Activated T-helper 17 cell treated with anti-CD3 and anti-CD28 coated beads, Interleukin-2, amount 50 U/mL, for 72 hours (primary cell): ENCODE measurements around the gene FGGY. TPM values are rescaled to one million over a fixed set of nuclear protein-coding genes. Genes with fewer than 3 reads are reported as not detected.

Experiments
- ATAC-seq: fragments of 150-1000 bp; cut with Tn5 transposase; replicated peaks from 2 replicates; pipeline ENCODE4 v1.10.0; 2021; ENCODE audit warnings: mild to moderate bottlenecking, moderate library complexity
- H3K27ac Mint-ChIP-seq: one replicate; pipeline ENCODE4 v1.8.0; 2022; ENCODE audit warnings: mixed read lengths
- H3K27me3 Mint-ChIP-seq: one replicate; pipeline ENCODE4 v1.8.0; 2022; ENCODE audit warnings: mixed read lengths
- H3K36me3 Mint-ChIP-seq: one replicate; pipeline ENCODE4 v1.8.0; 2022; ENCODE audit warnings: low read depth, mild to moderate bottlenecking, mixed read lengths
- H3K4me1 Mint-ChIP-seq: one replicate; pipeline ENCODE4 v1.8.0; 2022; ENCODE audit warnings: mixed read lengths
- H3K4me3 Mint-ChIP-seq: one replicate; pipeline ENCODE4 v1.8.0; 2022; ENCODE audit warnings: mild to moderate bottlenecking, mixed read lengths
- H3K9me3 Mint-ChIP-seq: one replicate; pipeline ENCODE4 v1.8.0; 2022; ENCODE audit warnings: mixed read lengths
- total RNA-seq, 2 donors: library from RNA; stranded (reverse); gene quantifications; one replicate each; pipeline ENCODE4 v1.2.3, GENCODE V29; 2022

FGGY gene
- total RNA-seq, 2 donors from 2014 or later: 8.1 to 16.4 TPM

DNA sequence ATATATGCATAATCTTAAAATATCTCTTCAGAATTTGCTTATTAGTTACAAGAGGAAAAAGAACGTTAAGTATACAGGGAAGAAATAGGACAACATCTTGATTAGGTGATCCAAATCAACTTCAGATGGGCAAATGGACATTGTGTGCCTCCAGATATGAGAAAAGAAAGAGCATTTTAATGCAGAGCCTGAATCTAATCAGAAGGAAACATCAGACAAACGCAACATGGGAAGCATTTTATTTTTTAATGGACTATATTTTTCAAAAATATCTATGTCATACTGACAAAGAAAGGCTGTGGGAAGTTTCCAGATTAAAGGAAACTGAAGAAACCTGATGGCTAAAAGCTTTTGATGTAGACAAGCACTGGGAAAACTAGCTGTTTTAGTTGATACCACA is 466.5 kb downstream of the FGGY start:
- Mint-ChIP-seq H3K4me3 (no peak overlapping the region), H3K27me3 (no peaks in the 10 kb centered on the region), H3K4me1 (no peaks in the 10 kb centered on the region), H3K36me3 (no peaks in the 10 kb centered on the region), H3K27ac (no peak overlapping the region), H3K9me3 (no peaks in the 10 kb centered on the region)
- no peak for ATAC-seq

DNA sequence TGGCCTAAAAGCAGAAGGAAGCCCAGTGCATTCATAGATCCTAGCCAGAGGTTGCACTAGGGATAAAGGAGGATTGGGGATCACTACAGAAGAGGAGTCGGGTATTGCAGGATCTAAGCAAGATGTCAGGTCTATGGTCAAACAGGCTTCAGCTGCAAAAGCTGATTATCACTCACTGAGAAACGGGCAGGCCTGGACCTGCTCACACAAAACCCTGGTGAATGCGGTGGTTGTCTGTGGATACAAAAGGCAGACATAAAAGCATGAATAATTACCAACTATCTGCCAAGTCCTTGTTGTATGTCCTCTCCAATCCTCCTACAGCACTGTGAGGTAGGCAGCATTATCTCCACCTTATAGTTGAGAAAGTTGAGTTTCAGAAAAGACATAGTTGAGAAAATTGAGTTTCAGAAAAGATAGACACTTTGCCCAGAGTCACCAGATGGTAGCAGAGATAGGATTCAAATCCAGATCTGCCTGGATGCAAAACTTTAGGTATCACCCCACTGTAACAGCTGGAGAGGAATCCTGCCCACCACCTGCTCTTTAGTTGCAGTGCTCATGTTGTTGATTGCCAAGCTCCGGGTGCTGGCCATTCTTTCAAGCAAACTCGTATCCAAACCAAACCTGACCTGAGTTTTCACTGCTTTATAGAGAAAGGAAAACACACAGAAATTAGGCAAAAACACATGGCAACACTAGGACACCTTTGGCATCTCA is 468.3 kb downstream of the FGGY start:
- ATAC-seq: no peak
- Mint-ChIP-seq H3K4me1 (no peaks in the 10 kb centered on the region), H3K4me3 (no peak overlapping the region), H3K36me3 (no peaks in the 10 kb centered on the region), H3K9me3 (no peaks in the 10 kb centered on the region), H3K27me3 (no peaks in the 10 kb centered on the region), H3K27ac (no peak overlapping the region)

DNA sequence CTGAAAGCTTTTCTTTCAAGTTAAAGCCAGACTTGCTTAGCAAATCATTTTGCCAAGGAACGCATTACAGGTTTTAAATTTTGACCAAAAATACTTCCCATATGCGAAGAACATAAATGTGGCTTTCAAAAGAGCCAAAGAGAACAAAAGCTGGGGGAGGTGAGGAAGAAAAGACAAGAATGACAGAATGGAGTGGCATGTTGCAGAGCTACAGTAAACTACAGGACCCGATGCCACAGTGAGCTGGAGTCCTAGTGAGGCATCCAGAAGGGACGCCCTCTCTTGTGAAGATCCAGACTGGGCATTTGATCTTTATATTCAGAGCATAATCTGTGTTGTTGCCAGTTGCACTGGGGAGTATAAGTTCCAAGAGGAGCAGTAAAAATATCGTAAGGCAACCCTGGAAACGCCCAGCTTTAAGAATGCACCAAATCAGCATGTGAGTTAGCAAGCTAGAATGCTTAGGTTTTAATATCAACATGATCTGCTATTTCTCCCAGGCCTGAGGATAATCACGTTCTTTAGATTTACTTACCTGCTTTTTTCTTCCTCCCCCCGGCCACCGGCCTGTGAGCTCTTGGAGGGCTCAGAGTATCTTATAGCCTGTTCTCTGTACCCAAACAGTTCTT is 469.4 kb downstream of the FGGY start:
- no peak for ATAC-seq
- H3K9me3 Mint-ChIP-seq: no peaks in the 10 kb centered on the region
- H3K27me3 Mint-ChIP-seq: peaks cover under 1% of the 10 kb centered on the region
- H3K27ac Mint-ChIP-seq: no peak overlapping the region
- no peaks in the 10 kb centered on the region for H3K36me3 Mint-ChIP-seq
- H3K4me3 Mint-ChIP-seq: no peak overlapping the region
- H3K4me1 Mint-ChIP-seq: no peaks in the 10 kb centered on the region

DNA sequence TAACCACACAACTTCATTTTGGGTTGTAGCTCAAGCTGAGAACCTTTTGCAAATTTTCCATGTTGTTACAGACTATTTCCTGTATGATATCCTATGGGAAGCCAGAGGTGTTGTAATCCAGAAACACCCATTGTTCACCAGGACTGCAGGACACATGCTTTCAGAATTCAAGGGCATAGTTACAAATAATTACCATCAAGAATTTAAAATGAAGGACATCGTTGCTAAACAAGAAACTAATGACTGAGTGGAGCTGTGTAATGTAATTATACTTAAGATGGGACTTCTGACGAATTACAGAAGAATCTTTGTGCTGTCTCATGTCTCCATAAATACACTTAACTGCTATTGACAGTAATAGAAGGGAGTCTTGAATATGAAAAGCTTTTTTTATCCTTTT is 470.2 kb downstream of the FGGY start:
- no peaks in the 10 kb centered on the region for H3K4me1 Mint-ChIP-seq
- H3K27me3 Mint-ChIP-seq: peaks cover 4% of the 10 kb centered on the region
- no peak overlapping the region for H3K27ac Mint-ChIP-seq
- H3K9me3 Mint-ChIP-seq: no peaks in the 10 kb centered on the region
- ATAC-seq: no peak
- H3K36me3 Mint-ChIP-seq: no peaks in the 10 kb centered on the region
- no peak overlapping the region for H3K4me3 Mint-ChIP-seq

DNA sequence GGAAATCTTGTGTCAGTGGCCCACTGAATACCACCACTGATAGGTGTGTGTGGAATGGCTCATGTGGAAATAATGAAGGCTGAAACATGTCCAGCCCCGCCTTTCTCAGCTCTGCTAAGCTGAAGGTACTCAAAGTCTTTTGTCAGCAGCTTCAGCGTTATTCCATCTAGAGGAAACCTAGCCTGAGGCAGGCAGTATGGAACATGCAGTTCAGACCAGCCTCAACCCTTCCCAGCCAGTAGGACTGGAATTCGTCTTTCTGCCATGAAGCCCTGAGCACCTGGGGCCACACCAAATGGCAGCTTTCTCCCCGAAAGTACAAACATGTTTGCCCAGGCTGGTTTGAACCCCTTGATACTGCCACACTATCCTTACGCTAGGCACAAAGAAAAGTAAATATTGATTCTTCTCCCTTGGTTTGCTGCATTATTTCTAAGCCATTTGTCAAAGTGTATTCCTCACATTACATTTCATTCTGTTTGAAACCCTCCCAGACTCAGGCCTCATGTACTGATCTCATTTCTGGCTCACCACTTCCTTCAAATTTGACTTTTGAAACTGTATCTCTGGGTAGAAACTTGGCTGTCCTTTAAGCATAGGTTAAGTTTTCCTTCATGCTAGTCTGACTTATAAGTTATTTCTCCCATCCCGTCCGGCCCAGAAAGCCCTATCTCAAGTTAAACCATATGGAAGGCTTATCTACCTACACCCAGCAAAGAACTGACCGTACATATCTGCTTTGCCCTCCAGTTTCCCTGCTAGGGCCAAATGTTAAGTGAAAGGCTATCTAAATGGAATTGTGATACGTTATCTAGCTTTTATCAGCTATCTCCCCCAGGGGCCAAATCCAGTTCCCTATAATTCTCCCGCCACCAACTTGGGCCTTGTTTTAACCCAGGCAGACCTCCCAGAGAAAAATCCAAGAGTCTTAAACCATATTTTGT is 472.2 kb downstream of the FGGY start:
- H3K4me3 Mint-ChIP-seq: no peak overlapping the region
- ATAC-seq: no peak
- no peaks in the 10 kb centered on the region for H3K9me3 Mint-ChIP-seq
- H3K27ac Mint-ChIP-seq: no peak overlapping the region
- no peaks in the 10 kb centered on the region for H3K4me1 Mint-ChIP-seq
- no peaks in the 10 kb centered on the region for H3K36me3 Mint-ChIP-seq
- H3K27me3 Mint-ChIP-seq: peaks cover 4% of the 10 kb centered on the region

DNA sequence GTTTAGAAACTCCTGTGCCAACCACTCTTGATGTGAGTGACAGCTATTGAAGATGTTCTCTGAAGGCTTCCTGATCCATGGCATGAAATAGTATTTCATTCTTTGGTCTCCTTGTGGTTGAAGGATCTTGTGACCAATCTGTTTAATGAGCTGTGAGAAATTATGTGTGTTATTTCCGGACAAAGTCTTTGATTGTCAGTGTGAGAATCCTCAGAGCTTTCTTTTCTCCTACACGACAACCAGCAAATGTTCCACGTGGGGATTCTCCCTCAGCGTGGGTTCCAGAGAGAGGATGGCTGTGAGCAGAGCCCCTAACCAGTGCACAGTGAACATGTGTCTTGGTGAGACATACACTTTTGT is 472.8 kb downstream of the FGGY start:
- Mint-ChIP-seq H3K36me3 (no peaks in the 10 kb centered on the region), H3K27ac (no peak overlapping the region), H3K4me3 (no peak overlapping the region), H3K4me1 (no peaks in the 10 kb centered on the region), H3K9me3 (no peaks in the 10 kb centered on the region), H3K27me3 (peaks cover 4% of the 10 kb centered on the region)
- ATAC-seq: no peak

DNA sequence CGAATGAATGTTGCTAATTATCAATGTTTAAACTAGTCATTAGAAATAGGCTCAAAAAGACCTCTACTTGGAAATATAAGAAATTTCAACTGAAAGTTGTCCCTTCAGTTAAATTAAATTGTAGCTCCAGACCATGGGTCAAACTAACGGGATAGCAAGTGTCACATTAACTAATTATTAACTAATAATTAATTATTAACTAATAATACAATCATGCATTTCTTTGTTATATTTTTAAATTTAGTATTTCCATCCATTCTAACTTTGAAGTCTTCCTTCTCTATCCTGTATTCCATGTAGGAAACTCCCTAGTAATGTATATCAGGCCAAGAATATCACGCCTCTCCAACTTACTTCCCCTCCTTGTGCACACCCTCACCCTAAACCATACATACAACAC is 474.5 kb downstream of the FGGY start:
- no peak overlapping the region for H3K4me3 Mint-ChIP-seq
- H3K36me3 Mint-ChIP-seq: no peaks in the 10 kb centered on the region
- H3K4me1 Mint-ChIP-seq: no peaks in the 10 kb centered on the region
- no peak for ATAC-seq
- H3K9me3 Mint-ChIP-seq: no peaks in the 10 kb centered on the region
- peaks cover 4% of the 10 kb centered on the region for H3K27me3 Mint-ChIP-seq
- H3K27ac Mint-ChIP-seq: no peak overlapping the region

DNA sequence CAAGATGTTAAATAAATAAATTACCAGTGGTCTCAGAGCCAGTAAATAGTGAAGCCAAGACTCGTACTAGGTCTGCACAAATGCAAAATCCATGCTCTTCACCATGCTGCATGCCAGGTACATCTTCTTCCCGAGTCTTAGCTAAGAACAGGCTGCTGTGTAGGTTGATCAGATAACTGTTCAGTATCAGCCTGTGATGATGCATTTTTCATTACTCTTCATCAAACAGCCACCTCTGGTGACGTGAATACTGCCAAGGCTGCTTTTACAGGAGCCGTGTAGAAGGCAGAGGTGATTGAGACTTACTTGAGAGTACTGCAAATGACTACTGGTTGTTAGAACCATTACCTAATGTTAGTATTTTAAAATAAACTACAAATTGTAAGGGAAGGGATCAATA is 478.6 kb downstream of the FGGY start:
- no peaks in the 10 kb centered on the region for H3K9me3 Mint-ChIP-seq
- no peak for ATAC-seq
- H3K4me1 Mint-ChIP-seq: no peaks in the 10 kb centered on the region

DNA sequence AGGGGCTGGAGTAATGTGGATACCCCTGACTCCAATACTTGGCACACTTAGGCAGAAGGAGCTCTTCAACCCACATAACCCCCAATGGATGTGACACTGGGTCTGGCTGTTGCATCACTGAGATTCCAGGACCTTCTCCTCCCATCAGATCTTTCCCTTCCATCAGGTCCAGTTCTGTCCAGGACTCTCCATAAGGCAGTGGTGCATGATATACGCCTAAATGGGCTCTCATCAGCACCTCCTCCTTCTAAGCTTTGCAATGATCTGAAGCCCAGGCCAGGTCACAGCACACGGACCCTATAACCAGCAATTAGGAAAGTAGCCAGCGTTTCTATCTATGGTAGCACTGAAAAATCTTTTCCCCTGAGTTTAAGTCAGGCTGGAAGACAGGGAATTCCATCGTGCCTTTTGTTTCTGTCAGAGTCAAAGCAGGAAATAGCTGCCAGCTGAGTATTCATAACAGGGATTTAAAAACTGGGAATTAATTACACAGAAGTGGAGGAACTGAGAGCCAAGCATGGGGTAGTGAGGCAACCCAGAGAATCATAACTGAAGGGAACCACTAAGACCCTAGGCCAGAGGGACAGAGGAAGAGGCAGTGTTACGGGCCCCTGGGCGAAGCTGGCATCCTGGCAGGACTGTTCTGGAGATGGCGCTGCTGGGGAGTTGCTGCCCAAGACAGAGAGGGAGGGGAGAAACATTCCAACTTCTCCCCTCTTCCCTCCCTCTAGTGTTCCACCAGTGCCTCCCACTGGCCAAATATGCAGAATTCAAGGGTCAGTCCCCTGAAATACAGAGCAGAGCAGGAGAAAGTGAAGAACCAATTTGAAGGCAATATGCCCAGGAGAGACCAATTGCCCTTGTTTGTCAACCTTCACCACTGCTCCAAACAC is 480.3 kb downstream of the FGGY start:
- H3K36me3 Mint-ChIP-seq: no peaks in the 10 kb centered on the region
- peaks cover under 1% of the 10 kb centered on the region for H3K27me3 Mint-ChIP-seq
- no peak overlapping the region for H3K27ac Mint-ChIP-seq
- ATAC-seq: no peak
- no peaks in the 10 kb centered on the region for H3K4me1 Mint-ChIP-seq
- H3K4me3 Mint-ChIP-seq: no peak overlapping the region
- H3K9me3 Mint-ChIP-seq: no peaks in the 10 kb centered on the region

More for the DNA sequence above, 478.6 kb downstream of the FGGY start:
- H3K4me3 Mint-ChIP-seq: no peak overlapping the region
- H3K27ac Mint-ChIP-seq: no peak overlapping the region
- peaks cover 4% of the 10 kb centered on the region for H3K27me3 Mint-ChIP-seq
- no peaks in the 10 kb centered on the region for H3K36me3 Mint-ChIP-seq

DNA sequence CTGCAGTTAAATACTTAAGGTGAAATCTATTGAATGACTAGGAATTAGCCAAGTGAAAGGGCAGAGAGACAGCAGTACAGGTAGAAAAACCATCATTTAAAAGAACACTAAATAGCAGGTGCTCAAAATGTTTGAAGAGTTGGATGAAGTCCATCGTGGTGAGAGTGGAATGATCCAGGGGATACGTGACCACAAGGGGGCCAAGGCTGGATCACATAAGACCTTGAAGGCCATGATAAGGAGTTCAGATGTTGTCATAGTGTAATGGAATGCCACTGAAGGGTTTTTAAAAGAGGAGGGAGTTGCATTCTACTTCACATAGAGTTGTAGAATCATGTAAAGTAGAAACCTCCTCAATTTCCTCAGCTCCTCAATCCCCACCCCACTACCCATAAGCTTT is 483.1 kb downstream of the FGGY start:
- no peak overlapping the region for H3K4me3 Mint-ChIP-seq
- H3K27ac Mint-ChIP-seq: no peak overlapping the region
- H3K9me3 Mint-ChIP-seq: no peaks in the 10 kb centered on the region
- H3K36me3 Mint-ChIP-seq: no peaks in the 10 kb centered on the region
- peaks cover 7% of the 10 kb centered on the region for H3K27me3 Mint-ChIP-seq
- H3K4me1 Mint-ChIP-seq: no peaks in the 10 kb centered on the region
- no peak for ATAC-seq

DNA sequence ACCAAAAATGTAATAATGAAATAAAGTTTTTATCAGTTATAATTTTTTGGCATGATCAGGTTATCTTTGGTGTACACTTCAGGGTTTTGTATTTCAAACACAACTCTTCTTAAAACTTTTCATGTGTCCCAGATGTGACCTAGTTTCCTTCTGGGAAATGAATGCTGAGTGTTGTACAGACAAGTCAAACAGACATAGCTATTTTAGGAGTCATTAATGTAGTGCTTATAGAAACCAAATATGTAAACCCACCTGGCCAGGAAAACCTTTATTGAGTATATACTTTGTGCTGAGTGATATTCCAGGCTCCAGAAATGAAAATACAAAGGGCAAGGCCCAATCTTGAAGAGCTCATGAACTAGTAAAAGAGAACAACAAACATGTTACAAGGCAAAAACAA is 491.9 kb downstream of the FGGY start:
- Mint-ChIP-seq H3K27me3 (peaks cover 4% of the 10 kb centered on the region), H3K27ac (no peak overlapping the region), H3K36me3 (no peaks in the 10 kb centered on the region), H3K9me3 (peaks cover 11% of the 10 kb centered on the region), H3K4me3 (no peak overlapping the region), H3K4me1 (no peaks in the 10 kb centered on the region)
- ATAC-seq: no peak

DNA sequence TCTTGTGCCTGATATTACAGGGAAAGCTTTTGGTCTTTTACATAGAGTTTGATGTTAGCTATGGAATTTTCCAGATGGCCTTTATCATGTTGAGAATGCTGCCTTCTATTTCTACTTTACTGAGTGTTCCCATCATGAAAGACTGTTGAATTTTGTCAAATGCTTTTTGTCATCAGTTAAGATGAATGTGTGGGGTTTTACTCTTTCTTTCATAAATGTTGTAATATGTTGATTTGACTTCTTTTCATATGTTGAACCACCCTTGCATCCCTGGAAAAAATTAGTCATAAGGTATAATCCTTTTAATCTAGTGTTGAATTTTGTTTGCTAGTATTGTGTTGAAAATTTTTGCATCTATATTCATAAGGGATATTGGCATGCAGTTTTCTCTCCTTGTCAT is 501.7 kb downstream of the FGGY start:
- no peaks in the 10 kb centered on the region for H3K36me3 Mint-ChIP-seq
- no peak for ATAC-seq
- H3K27ac Mint-ChIP-seq: no peak overlapping the region
- peaks cover 4% of the 10 kb centered on the region for H3K27me3 Mint-ChIP-seq
- no peaks in the 10 kb centered on the region for H3K9me3 Mint-ChIP-seq
- no peak overlapping the region for H3K4me3 Mint-ChIP-seq
- no peaks in the 10 kb centered on the region for H3K4me1 Mint-ChIP-seq

DNA sequence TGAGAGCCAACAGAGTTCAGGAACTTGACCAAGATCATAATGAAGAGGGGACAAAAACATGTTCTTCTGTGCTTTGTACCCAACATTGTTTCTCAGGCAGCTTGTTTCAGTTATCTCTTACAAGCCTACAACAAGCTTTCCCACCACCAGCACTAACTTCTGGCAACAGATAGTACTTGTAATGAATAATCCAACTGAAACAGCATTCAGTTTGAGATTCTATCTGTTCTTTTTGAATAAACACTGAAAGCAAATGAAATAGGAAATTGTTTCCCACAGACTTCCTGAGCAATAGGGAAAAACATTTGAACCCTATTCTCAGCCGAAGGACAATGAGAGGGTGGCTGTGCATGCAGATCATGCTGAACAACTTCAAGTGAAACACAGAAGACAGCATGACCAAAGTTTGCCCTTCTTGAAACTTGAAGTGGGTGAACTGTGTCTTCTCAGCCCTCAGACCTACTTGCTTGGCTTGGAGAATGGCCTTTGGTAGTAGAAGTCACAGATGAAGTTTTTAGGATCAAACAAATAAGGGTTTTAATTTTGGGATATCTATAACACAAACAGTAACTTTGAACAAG is 506.7 kb downstream of the FGGY start:
- no peak overlapping the region for H3K27ac Mint-ChIP-seq
- no peak overlapping the region for H3K4me3 Mint-ChIP-seq
- ATAC-seq: no peak
- H3K4me1 Mint-ChIP-seq: no peaks in the 10 kb centered on the region
- no peaks in the 10 kb centered on the region for H3K9me3 Mint-ChIP-seq
- no peaks in the 10 kb centered on the region for H3K36me3 Mint-ChIP-seq
- peaks cover 7% of the 10 kb centered on the region for H3K27me3 Mint-ChIP-seq

DNA sequence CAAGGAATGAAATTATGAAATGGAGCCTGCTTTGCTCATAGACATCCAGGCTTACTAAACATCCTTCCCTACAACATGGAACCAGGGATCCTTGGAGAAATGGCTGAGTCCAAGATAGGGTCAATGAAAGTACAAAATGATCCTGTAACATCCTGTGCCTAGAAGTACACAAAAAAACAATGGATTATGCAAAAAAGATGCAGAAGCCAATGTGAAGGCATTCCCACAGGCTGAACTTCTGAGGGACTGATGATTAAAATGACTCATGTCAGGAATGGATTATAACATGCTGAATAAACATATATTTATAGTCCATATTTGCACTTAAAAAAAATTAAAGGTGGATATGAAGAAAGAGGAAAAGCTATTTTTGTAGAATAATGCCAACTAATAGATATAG is 507.4 kb downstream of the FGGY start:
- no peaks in the 10 kb centered on the region for H3K36me3 Mint-ChIP-seq
- no peak overlapping the region for H3K27ac Mint-ChIP-seq
- H3K9me3 Mint-ChIP-seq: no peaks in the 10 kb centered on the region

More for the DNA sequence above, 507.4 kb downstream of the FGGY start:
- Mint-ChIP-seq H3K4me3 (no peak overlapping the region), H3K4me1 (no peaks in the 10 kb centered on the region), H3K27me3 (peaks cover 13% of the 10 kb centered on the region)
- no peak for ATAC-seq
